AG09319 (cell line): Measurements from ENCODE around the gene USP32.

ENCODE experiments used
- DNase-seq: peaks from one replicate; pipeline ENCODE4 v3.0.0-alpha.2; 2010; ENCODE audit warnings: low read depth; ENCODE audit errors: extremely low read depth
- CTCF ChIP-seq: IDR thresholded peaks from 2 replicates; pipeline ENCODE4 v1.5.1; 2011; ENCODE audit warnings: low read depth, mild to moderate bottlenecking, inconsistent platforms, low read length, moderate library complexity

USP32 gene

GRCh38 chr17:60173304-60173819 lies 218.6 kb downstream of the USP32 start:
- no peak for DNase-seq
- no peak for TF ChIP-seq CTCF

GRCh38 chr17:60171753-60172079 lies 220.2 kb downstream of the USP32 start:
- TF ChIP-seq CTCF = no peak
- no peak for DNase-seq

- TF ChIP-seq CTCF = no peak
- DNase-seq = no peak
Measured at GRCh38 chr17:60170835-60171752, 220.8 kb downstream of the USP32 start.

GRCh38 chr17:60169921-60170817 lies 221.8 kb downstream of the USP32 start:
- DNase-seq = peak; percentile 46
- no peak for TF ChIP-seq CTCF

GRCh38 chr17:60168654-60169053 lies 223.3 kb downstream of the USP32 start:
- DNase-seq = no peak
- TF ChIP-seq CTCF = no peak

- TF ChIP-seq CTCF = no peak
- DNase-seq = no peak
Measured at GRCh38 chr17:60167065-60167741, 224.7 kb downstream of the USP32 start.
